Astrocyte of the spinal cord (primary cell): ENCODE measurements around the gene TCEA3.

Experiments used
- DNase-seq: peaks from one replicate; pipeline ENCODE4 v3.0.0; 2011; ENCODE audit warnings: low read depth, low spot score
- H3K4me3 ChIP-seq: 2 replicates; pipeline ENCODE4 v1.5.1; 2011; ENCODE audit warnings: low read depth, mild to moderate bottlenecking, low read length, moderate library complexity
- in situ Hi-C: cut with HindIII; loops from 2 replicates; pipeline ENCODE4 v1.10.0; 2017; ENCODE audit warnings: low sequenced_read_pairs
- TF ChIP-seq, protein P1 (sequence below): IDR thresholded peaks from 2 replicates; pipeline ENCODE4 v1.5.1; 2012; ENCODE audit warnings: low read depth, mild to moderate bottlenecking, low read length, inconsistent platforms

Gene TCEA3

DNA sequence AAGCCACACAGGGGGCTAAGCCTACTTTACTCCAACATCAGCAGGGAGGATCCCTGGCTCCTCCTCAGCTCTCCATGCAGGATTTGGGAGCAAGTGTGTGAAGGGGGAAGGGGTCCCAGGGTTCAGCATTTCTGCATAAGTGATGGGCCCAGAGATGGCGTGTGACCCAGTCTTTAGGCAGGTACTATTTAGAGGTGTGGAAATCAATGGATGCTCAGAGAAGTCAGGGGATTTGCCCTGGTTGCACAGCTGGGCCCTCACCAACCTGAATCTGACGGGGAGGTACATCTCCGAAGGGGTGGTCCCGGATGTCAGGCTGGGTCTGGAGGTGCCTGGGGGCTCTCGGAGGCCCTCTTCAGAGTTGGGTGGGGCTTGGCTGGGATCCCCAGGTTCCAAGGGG is 6.9 kb upstream of the TCEA3 start:
- DNase-seq: no peak
- in situ Hi-C loops: no loop called here
- H3K4me3 ChIP-seq: no peak overlapping the region
- TF ChIP-seq, protein P1, sequence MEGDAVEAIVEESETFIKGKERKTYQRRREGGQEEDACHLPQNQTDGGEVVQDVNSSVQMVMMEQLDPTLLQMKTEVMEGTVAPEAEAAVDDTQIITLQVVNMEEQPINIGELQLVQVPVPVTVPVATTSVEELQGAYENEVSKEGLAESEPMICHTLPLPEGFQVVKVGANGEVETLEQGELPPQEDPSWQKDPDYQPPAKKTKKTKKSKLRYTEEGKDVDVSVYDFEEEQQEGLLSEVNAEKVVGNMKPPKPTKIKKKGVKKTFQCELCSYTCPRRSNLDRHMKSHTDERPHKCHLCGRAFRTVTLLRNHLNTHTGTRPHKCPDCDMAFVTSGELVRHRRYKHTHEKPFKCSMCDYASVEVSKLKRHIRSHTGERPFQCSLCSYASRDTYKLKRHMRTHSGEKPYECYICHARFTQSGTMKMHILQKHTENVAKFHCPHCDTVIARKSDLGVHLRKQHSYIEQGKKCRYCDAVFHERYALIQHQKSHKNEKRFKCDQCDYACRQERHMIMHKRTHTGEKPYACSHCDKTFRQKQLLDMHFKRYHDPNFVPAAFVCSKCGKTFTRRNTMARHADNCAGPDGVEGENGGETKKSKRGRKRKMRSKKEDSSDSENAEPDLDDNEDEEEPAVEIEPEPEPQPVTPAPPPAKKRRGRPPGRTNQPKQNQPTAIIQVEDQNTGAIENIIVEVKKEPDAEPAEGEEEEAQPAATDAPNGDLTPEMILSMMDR: no peak

DNA sequence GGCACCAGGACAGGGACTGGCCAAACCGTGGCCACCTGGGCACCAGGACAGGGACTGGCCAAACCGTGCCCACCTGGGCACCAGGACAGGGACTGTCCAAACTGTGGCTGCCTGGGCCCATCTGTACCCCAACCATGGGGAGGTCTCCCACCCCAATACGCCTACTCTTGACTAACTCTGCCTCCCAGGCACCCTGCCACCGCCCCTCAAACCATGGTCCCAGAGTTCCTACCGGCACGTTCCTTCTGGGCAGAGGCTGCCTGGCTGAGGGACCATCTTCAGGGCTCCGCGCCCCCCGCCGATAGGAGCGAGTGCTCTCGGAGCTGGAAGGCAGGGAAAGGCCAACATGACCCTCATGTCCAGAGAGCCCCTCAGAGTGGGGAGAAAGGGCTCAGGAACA is 6.3 kb upstream of the TCEA3 start:
- TF ChIP-seq, protein P1: no peak
- DNase-seq: no peak
- H3K4me3 ChIP-seq: no peak overlapping the region
- in situ Hi-C loops: no loop called here

DNA sequence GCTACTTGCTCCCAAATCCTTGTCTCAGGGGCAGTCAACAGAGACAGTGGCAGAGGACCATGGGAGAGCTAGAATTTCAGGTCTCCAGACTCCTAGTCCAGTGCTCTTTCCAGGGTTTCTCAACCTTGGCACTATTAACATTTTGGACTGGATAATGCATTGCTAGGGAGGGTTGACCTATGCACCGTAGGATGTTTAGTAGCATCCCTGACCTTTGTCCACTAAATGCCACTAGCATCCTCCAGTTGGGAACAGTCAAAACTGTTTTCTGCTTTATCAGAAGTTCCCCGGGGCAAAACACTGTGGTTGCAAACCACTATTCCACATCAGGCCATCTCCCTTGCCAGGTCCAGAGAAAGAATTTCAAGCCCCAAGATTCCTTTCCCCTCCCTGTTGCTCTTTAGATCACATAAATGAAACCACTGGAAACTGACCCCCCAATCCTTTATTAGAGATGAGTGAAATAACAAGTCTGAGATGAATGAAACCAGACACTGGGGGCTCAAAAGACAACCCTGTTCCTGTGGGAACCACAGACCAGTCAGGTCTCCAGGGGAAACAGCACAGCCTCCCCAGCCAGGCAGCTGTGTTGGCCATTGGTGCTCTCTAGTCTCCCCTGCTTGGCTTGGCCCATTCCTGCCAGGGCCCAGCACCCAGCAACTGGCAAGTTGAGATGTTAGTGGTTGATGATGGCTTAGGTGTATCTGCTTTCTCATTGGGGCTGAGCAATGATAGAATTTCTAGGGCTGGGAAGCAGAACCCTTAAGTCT is 3.8 kb upstream of the TCEA3 start:
- no peak overlapping the region for H3K4me3 ChIP-seq
- TF ChIP-seq, protein P1: no peak
- no peak for DNase-seq
- in situ Hi-C loops: no loop called here

DNA sequence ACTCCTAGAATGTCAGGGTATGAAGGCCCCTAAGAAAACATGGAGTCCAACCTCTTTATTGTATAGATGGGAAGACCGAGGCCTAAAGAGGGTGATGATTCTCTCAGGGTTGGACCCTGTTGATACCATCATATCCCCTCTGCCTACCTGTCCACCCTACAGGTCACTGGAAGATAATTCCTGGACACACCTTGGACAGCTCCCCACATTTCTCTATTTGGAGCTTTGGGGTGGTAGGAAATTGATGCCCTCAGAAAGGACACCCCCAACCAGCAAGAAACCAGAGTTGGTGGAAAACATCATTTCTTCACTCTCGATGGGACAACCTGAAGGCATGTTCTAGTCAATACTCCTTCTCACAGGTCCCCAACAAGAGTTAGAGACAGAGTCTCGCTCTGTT is 3.0 kb upstream of the TCEA3 start:
- no peak for DNase-seq
- TF ChIP-seq, protein P1: no peak
- H3K4me3 ChIP-seq: no peak overlapping the region
- in situ Hi-C loops: no loop called here

DNA sequence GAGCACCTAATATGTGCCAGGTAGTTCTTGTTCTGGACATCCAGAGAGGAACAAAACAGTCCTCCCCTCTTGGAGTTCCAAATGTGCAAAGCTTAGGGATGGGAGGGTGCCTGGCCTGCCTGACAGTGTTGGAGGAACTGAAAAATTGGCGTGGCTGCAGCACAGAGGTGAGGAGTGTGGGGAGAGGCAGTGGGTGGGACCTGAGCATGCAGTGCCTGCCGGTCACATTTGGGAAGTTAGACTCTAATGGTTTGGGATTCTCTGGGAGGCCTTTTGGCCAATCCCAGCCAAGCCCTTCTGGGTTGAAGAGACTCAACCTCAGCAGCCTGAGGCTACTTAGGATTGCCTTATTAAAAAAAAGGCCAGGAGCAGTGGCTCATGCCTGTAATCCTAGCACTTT is 2.3 kb upstream of the TCEA3 start:
- in situ Hi-C loops: no loop called here
- DNase-seq: no peak
- H3K4me3 ChIP-seq: no peak overlapping the region
- TF ChIP-seq, protein P1: no peak

DNA sequence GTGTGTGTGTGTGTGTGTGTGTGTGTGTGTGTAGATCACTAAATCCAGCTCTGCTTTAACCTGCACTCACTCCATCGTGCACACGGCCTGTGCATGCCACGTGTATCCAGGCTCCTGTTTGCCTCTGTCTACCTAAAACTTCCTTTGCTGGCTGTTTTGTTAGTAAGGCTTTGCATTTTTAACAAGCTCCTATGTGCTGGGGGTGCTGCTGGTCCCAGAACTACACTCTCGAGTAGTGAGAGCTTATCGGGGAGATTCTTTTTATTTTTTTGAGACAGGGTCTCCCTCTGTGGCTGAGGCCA is 596 bp upstream of the TCEA3 start:
- TF ChIP-seq, protein P1: no peak
- in situ Hi-C loops: no loop called here
- no peak for DNase-seq
- no peak overlapping the region for H3K4me3 ChIP-seq
